Measurements from ENCODE around the gene SENP8. TPM values are rescaled to one million over a fixed set of nuclear protein-coding genes. Genes with fewer than 3 reads are reported as not detected.
"Not testable (repeated sequence)": the region's sequence is repeated elsewhere in the genome, so short reads cannot be mapped to it uniquely, and the experiment has no call there.

Gene SENP8
- polyA plus RNA-seq (2013, experiment 1 of 4) = 8.3 TPM
- polyA plus RNA-seq (2013, experiment 2 of 4) = 9.6 TPM
- 7.5 TPM for polyA plus RNA-seq (2013, experiment 3 of 4)
- 9.8 TPM for polyA plus RNA-seq (2013, experiment 4 of 4)

DNA sequence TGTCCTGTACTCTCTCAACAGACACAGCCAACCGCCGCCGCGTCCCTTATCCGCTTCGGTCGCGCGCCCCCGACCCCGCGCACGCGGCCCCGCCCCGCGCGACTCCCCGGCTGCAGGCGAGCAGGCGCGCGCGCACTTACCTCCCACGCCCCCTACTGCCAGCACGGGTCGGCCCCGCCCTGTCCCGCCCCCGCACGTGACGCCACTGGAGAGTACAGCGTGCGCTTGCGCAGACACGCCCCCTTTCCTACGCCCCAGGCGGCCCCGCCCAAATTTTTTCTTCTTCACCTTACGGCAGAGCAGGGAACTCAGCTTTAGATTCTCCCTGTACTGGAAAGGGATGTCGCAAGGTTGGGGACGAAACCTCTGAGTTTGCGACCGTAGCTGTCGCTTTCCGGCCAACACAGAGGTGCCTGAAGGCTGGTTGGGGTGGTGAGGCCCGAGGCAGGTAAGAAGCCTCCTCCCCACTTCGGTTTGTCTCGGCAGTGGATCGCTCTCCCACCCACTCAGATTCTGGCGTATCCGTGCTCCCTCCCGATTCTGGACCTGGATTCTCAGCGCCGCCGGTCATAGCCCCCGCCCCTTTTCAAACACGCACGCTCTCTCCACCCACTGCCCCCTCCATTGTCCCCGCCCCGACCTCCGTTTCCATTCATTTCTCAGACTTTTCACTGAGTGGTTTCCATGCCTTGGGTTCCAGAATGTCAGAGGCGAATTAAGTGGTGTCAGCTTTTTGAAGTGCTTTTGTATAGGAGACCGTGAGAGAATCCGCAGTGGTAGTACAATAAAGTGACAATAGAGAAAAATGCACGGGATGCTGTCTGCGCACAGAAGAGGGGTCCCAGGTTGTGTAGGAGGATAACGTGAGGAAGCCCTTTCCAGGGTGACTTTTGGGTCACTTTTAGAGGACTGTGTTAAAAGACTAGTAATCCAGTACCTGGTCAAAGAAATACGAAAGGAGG lies at the start of gene SENP8, which contains the start of gene MYO9A:
Gene SENP8 (plus strand): TSS at position 387 of the 962 bp plus-strand sequence. CDS start 21,221 bp downstream, outside the sequence.
Gene MYO9A (minus strand): TSS at position 134 of the 962 bp plus-strand sequence. CDS start 71,587 bp downstream, outside the sequence.
- no peaks in the 10 kb centered on the region for H3K4me1 ChIP-seq (ENCODE audit: control insufficient read depth, insufficient read depth, low read length)
- peak within 1 kb of the TSS; percentile 85 for H3K4me3 ChIP-seq (ENCODE audit: insufficient read depth, low read depth, low read length)
- WGBS, 2 experiments = 1% methylated on average over 69 of the region's 69 CpGs
- peak within 1 kb of the TSS; percentile 86 for H3K27ac ChIP-seq (ENCODE audit: insufficient read depth, low read depth, low read length, poor library complexity, severe bottlenecking)
- H3K36me3 ChIP-seq (ENCODE audit: control insufficient read depth, insufficient read depth, low read length) = no peaks in the 10 kb centered on the region
- no peaks in the 10 kb centered on the region for H3K9me3 ChIP-seq (ENCODE audit: control insufficient read depth, low read length)
- H3K27me3 ChIP-seq (ENCODE audit: control insufficient read depth, insufficient read depth, low read length, poor library complexity, severe bottlenecking) = no peaks in the 10 kb centered on the region

DNA sequence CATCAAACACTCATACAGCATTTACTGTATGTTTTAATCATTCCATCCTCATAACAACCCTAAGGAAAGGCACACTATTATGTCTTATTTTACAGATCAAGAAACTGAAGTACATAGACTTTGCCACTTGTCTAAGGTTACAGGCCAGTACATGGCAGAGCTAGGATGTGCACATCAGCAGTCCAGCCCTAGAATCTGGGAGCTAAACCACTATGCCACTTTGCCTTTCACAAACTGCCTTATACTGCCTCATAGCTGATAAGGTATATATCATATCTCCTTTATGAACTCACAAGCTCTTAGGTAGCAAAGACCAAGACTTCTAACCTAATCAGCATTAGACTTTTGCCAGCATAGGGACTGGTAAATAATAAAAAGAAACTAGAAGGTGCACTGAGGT lies 49.3 kb upstream of the SENP8 start:
- no peaks in the 10 kb centered on the region for H3K4me1 ChIP-seq (ENCODE audit: control insufficient read depth, insufficient read depth, low read length)
- H3K9me3 ChIP-seq (ENCODE audit: control insufficient read depth, low read length) = no peaks in the 10 kb centered on the region
- no peaks in the 10 kb centered on the region for H3K36me3 ChIP-seq (ENCODE audit: control insufficient read depth, insufficient read depth, low read length)
- H3K27me3 ChIP-seq (ENCODE audit: control insufficient read depth, insufficient read depth, low read length, poor library complexity, severe bottlenecking) = no peaks in the 10 kb centered on the region
- H3K4me3 ChIP-seq (ENCODE audit: insufficient read depth, low read depth, low read length) = no peak overlapping the region
- H3K27ac ChIP-seq (ENCODE audit: insufficient read depth, low read depth, low read length, poor library complexity, severe bottlenecking) = no peak overlapping the region

GRCh38 chr15:72070817-72071447 lies 47.3 kb upstream of the SENP8 start:
- no peak overlapping the region for H3K27ac ChIP-seq (ENCODE audit: insufficient read depth, low read depth, low read length, poor library complexity, severe bottlenecking)
- no peaks in the 10 kb centered on the region for H3K27me3 ChIP-seq (ENCODE audit: control insufficient read depth, insufficient read depth, low read length, poor library complexity, severe bottlenecking)
- no peaks in the 10 kb centered on the region for H3K9me3 ChIP-seq (ENCODE audit: control insufficient read depth, low read length)
- H3K4me3 ChIP-seq (ENCODE audit: insufficient read depth, low read depth, low read length) = no peak overlapping the region
- WGBS, 2 experiments = 89% methylated on average over 1 of the region's 1 CpG
- no peaks in the 10 kb centered on the region for H3K4me1 ChIP-seq (ENCODE audit: control insufficient read depth, insufficient read depth, low read length)
- no peaks in the 10 kb centered on the region for H3K36me3 ChIP-seq (ENCODE audit: control insufficient read depth, insufficient read depth, low read length)

GRCh38 chr15:72071448-72071825 lies 46.8 kb upstream of the SENP8 start:
- 93 to 94% methylated on average over 8 of the region's 8 CpGs for WGBS, 2 experiments
- H3K4me1 ChIP-seq (ENCODE audit: control insufficient read depth, insufficient read depth, low read length); H3K9me3 ChIP-seq (ENCODE audit: control insufficient read depth, low read length); H3K27ac ChIP-seq (ENCODE audit: insufficient read depth, low read depth, low read length, poor library complexity, severe bottlenecking); H3K27me3 ChIP-seq (ENCODE audit: control insufficient read depth, insufficient read depth, low read length, poor library complexity, severe bottlenecking); H3K4me3 ChIP-seq (ENCODE audit: insufficient read depth, low read depth, low read length); H3K36me3 ChIP-seq (ENCODE audit: control insufficient read depth, insufficient read depth, low read length): not testable (repeated sequence)

DNA sequence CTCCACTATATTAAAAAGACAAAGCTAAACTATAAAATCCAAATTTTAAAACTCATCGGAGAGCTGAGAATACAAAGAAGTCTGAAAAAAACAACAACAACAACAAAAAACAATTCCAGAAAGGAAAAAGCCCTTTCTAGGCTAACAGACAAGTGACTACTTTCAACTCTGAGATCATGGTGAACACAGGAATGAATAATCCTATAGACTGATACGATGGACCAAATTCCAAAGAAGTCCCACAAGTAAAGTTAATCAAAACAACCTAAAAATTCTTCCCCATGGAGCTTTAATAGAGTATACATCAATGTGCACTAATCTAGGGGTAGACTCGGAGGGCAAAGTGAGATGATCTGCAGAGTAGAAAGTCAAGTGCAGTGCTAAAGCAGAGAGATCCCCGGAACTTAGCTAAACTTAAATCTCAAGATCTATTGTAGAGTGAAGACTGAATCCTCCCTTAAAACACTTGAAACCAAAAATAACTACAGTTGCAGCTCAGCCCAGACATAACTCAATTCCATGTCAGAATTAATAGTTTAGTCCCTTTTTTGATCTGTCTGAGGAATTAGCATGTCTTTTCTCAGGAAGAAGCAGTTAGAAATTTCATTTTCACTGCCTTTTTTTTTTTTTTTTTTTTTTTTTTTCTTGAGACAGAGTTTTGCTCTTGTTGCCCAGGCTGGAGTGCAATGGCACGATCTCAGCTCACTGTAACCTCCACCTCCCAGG lies 43.7 kb upstream of the SENP8 start:
- Histone ChIP-seq H3K27ac (ENCODE audit: insufficient read depth, low read depth, low read length, poor library complexity, severe bottlenecking) (no peak overlapping the region), H3K9me3 (ENCODE audit: control insufficient read depth, low read length) (no peaks in the 10 kb centered on the region), H3K36me3 (ENCODE audit: control insufficient read depth, insufficient read depth, low read length) (no peaks in the 10 kb centered on the region), H3K4me1 (ENCODE audit: control insufficient read depth, insufficient read depth, low read length) (no peaks in the 10 kb centered on the region), H3K27me3 (ENCODE audit: control insufficient read depth, insufficient read depth, low read length, poor library complexity, severe bottlenecking) (no peaks in the 10 kb centered on the region), H3K4me3 (ENCODE audit: insufficient read depth, low read depth, low read length) (no peak overlapping the region)
- 88 to 93% methylated on average over 4 to 5 of the region's 5 CpGs for WGBS, 2 experiments

DNA sequence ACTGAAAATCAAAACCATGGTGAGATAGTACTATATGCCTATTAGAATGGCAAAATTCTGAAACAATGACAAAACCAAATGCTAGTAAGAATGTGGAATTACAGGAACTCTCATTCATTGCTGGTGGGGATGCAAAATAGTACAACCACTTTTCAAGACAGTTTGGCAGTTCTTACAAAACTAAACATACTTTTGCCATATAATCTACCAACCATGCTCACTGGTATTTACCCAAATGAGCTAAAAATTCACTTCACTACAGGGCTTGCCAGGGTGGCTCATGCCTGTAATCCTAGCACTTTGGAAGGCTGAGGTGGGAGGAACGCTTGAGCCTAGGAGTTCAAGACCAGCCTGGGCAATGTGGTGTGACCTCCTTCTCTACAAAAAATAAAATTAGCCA lies 40.3 kb upstream of the SENP8 start:
- no peaks in the 10 kb centered on the region for H3K36me3 ChIP-seq (ENCODE audit: control insufficient read depth, insufficient read depth, low read length)
- 90 to 92% methylated on average over 1 of the region's 1 CpG for WGBS, 2 experiments
- H3K4me1 ChIP-seq (ENCODE audit: control insufficient read depth, insufficient read depth, low read length) = no peaks in the 10 kb centered on the region
- no peak overlapping the region for H3K27ac ChIP-seq (ENCODE audit: insufficient read depth, low read depth, low read length, poor library complexity, severe bottlenecking)
- no peaks in the 10 kb centered on the region for H3K27me3 ChIP-seq (ENCODE audit: control insufficient read depth, insufficient read depth, low read length, poor library complexity, severe bottlenecking)
- no peak overlapping the region for H3K4me3 ChIP-seq (ENCODE audit: insufficient read depth, low read depth, low read length)
- H3K9me3 ChIP-seq (ENCODE audit: control insufficient read depth, low read length) = no peaks in the 10 kb centered on the region

- WGBS, 2 experiments = 88 to 99% methylated on average over 4 to 5 of the region's 6 CpGs
- Histone ChIP-seq H3K4me3 (ENCODE audit: insufficient read depth, low read depth, low read length) (no peak overlapping the region), H3K4me1 (ENCODE audit: control insufficient read depth, insufficient read depth, low read length) (no peaks in the 10 kb centered on the region), H3K36me3 (ENCODE audit: control insufficient read depth, insufficient read depth, low read length) (no peaks in the 10 kb centered on the region), H3K27ac (ENCODE audit: insufficient read depth, low read depth, low read length, poor library complexity, severe bottlenecking) (no peak overlapping the region), H3K27me3 (ENCODE audit: control insufficient read depth, insufficient read depth, low read length, poor library complexity, severe bottlenecking) (no peaks in the 10 kb centered on the region), H3K9me3 (ENCODE audit: control insufficient read depth, low read length) (no peaks in the 10 kb centered on the region)
Measured at GRCh38 chr15:72078887-72079286, 39.3 kb upstream of the SENP8 start.

DNA sequence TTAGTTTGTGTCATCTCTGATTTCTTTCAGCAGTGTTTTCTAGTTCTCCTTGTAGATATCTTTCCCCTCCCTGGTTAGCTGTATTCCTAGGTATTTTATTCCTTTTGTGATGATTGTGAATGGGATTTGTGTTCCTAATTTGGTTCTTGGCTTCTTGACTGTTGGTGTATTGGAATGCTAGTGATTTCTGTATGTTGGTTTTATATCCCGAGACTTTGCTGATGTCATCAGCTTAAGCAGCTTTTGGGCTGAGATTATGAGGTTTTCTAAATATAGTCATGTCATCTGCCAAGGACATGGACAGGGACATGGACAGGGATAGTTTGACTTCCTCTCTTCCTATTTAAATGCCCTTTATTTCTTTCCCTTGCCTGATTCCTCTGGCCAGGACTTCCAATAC lies 36.0 kb upstream of the SENP8 start:
- no peak overlapping the region for H3K4me3 ChIP-seq (ENCODE audit: insufficient read depth, low read depth, low read length)
- H3K27me3 ChIP-seq (ENCODE audit: control insufficient read depth, insufficient read depth, low read length, poor library complexity, severe bottlenecking) = no peaks in the 10 kb centered on the region
- H3K4me1 ChIP-seq (ENCODE audit: control insufficient read depth, insufficient read depth, low read length) = no peaks in the 10 kb centered on the region
- H3K27ac ChIP-seq (ENCODE audit: insufficient read depth, low read depth, low read length, poor library complexity, severe bottlenecking) = no peak overlapping the region
- no peaks in the 10 kb centered on the region for H3K9me3 ChIP-seq (ENCODE audit: control insufficient read depth, low read length)
- H3K36me3 ChIP-seq (ENCODE audit: control insufficient read depth, insufficient read depth, low read length) = no peaks in the 10 kb centered on the region
- WGBS, 2 experiments = 87 to 97% methylated on average over 1 of the region's 1 CpG

DNA sequence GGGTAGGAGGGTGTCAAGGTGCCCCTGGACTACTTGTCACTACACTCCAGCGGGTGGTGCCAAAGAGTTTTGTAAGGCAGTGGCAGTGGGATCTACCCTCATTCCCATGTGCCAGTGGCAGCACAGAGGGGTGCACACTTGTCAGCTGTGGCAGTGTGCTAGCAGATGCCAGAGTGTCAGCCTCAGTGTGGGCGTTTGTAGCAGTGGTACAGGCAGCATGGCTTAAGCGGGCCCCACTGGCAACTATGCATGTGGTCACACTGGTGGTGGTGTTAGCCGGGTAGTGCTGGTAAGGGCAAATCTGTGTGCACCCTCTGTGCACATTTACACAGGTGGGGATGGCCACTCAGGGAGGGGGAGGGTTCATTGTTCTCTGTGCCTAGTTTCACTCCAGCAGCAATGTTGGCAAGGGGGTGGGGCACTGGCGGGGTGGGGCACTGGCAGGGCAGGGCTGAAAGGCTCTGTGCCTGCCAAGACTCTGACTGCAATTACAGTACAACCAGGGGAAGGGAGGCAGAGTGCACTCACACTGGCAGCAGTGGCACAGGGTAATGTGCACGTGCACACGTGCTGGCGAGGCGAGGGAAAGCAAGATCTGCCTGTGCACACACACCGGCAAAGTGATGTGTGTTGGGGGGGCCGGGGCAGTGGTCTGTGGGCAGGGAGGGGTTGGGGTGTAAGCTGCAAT lies 32.0 kb upstream of the SENP8 start:
- Histone ChIP-seq H3K27ac (ENCODE audit: insufficient read depth, low read depth, low read length, poor library complexity, severe bottlenecking) (no peak overlapping the region), H3K4me3 (ENCODE audit: insufficient read depth, low read depth, low read length) (no peak overlapping the region), H3K27me3 (ENCODE audit: control insufficient read depth, insufficient read depth, low read length, poor library complexity, severe bottlenecking) (no peaks in the 10 kb centered on the region), H3K4me1 (ENCODE audit: control insufficient read depth, insufficient read depth, low read length) (no peaks in the 10 kb centered on the region), H3K36me3 (ENCODE audit: control insufficient read depth, insufficient read depth, low read length) (no peaks in the 10 kb centered on the region), H3K9me3 (ENCODE audit: control insufficient read depth, low read length) (no peaks in the 10 kb centered on the region)
- 94 to 97% methylated on average over 11 of the region's 11 CpGs for WGBS, 2 experiments
